Lung (tissue), 12 donors: ENCODE data around the gene CBL. TPM values are rescaled to one million over a fixed set of nuclear protein-coding genes. Genes with fewer than 3 reads are reported as not detected.

Experiments used
- ATAC-seq: fragments of 200-7000 bp; cut with Tn5 transposase; one replicate; pipeline ENCODE4 v1.9.1; 2020; ENCODE audit warnings: moderate number of reproducible peaks; ENCODE audit not compliant: insufficient read depth, low FRiP score
- DNase-seq, 3 donors: peaks; one replicate each; pipeline ENCODE4 v3.0.0-alpha.2; 2013 to 2017
- H3K27ac ChIP-seq, 2 donors: one replicate each; pipeline ENCODE4 v1.5.1; 2013; ENCODE audit warnings: mild to moderate bottlenecking in 2 of 2, moderate library complexity in 2 of 2, control low read depth in 1 of 2, inconsistent platforms in 1 of 2, low read depth in 1 of 2, low read length in 1 of 2
- H3K27me3 ChIP-seq, 3 donors: one replicate each; pipeline ENCODE4 v1.5.1; 2013; ENCODE audit warnings: low read length in 2 of 3; ENCODE audit not compliant: control insufficient read depth in 3 of 3, insufficient read depth in 3 of 3
- H3K36me3 ChIP-seq, 4 donors: one replicate each; pipeline ENCODE4 v1.5.1; 2013; ENCODE audit warnings: low read length in 4 of 4, mild to moderate bottlenecking in 1 of 4, moderate library complexity in 1 of 4; ENCODE audit not compliant: control insufficient read depth in 4 of 4, insufficient read depth in 4 of 4
- H3K4me1 ChIP-seq, 5 donors: one replicate each; pipeline ENCODE4 v1.5.1; 2013; ENCODE audit warnings: low read length in 5 of 5, mild to moderate bottlenecking in 2 of 5, moderate library complexity in 1 of 5; ENCODE audit not compliant: control insufficient read depth in 5 of 5, insufficient read depth in 5 of 5
- H3K4me3 ChIP-seq: one replicate; pipeline ENCODE4 v1.5.1; 2013; ENCODE audit warnings: mild to moderate bottlenecking, control low read depth, moderate library complexity
- H3K9ac ChIP-seq, 2 donors: one replicate each; pipeline ENCODE4 v1.5.1; 2013; ENCODE audit warnings: low read length in 2 of 2, control low read depth in 1 of 2; ENCODE audit not compliant: insufficient read depth in 1 of 2
- H3K9me3 ChIP-seq, 4 donors: one replicate each; pipeline ENCODE4 v1.5.1; 2013; ENCODE audit warnings: low read length in 3 of 4, mild to moderate bottlenecking in 1 of 4, moderate library complexity in 1 of 4; ENCODE audit not compliant: control insufficient read depth in 4 of 4, insufficient read depth in 3 of 4
- CTCF ChIP-seq: IDR thresholded peaks from 2 replicates; pipeline ENCODE4 v1.5.1; 2012; ENCODE audit warnings: mild to moderate bottlenecking; ENCODE audit errors: control extremely low read depth, extremely low read depth
- WGBS, 2 donors: extraction: QIAGEN DNeasy Blood & Tissue Kit; methylation state at CpG; one replicate each; pipeline ENCODE4 v1.1.7; 2013; 5-methylcytosine and 5-hydroxymethylcytosine counted together
- polyA plus RNA-seq, 2 donors: library from polyadenylated mRNA; stranded (reverse); fragments of 200-250 nt; gene quantifications; one replicate each; pipeline ENCODE4 v1.2.1, GENCODE V29; 2013
- total RNA-seq, 2 donors: library from RNA; depleted of rRNA in 1 of 2; stranded (reverse); fragments of >200 nt in 1 of 2; gene quantifications; one replicate each; pipeline ENCODE4 v1.2.1, GENCODE V29; 2014 to 2021
- donor health status: control.
- donor health status: control.
- donor health status: Bipolar disorder and iron deficiency.
- donor health status: healthy.
- donor health status: DM: yes; HTN: yes; CAD: no.

The CBL gene
- total and polyA plus RNA-seq, 4 donors = 8.7 to 25.1 (median 16.1) TPM

- Histone ChIP-seq H3K9me3 (no peaks in the 10 kb centered on the region), H3K27ac (no peak overlapping the region), H3K36me3 (no peaks in the 10 kb centered on the region), H3K27me3 (no peaks in the 10 kb centered on the region), H3K9ac (no peak overlapping the region), H3K4me3 (no peak overlapping the region), H3K4me1 (peaks cover 0 to 32% (median 4%) of the 10 kb centered on the region in 5 donors)
- DNase-seq (peak; percentile 51 to 89 (median 82)), ATAC-seq (no peak)
- WGBS, 2 donors = 70 to 75% methylated on average over 2 of the region's 2 CpGs
- TF ChIP-seq CTCF = no peak
These were observed 123.2 kb downstream of the CBL start for GRCh38 chr11:119329320-119329719.

GRCh38 chr11:119330237-119330636 is 124.1 kb downstream of the CBL start:
- no peaks in the 10 kb centered on the region for H3K9me3 ChIP-seq
- peaks cover 0 to 38% (median 8%) of the 10 kb centered on the region in 5 donors for H3K4me1 ChIP-seq
- no peak for DNase-seq
- 35 to 42% methylated on average over 1 of the region's 1 CpG for WGBS, 2 donors
- H3K27me3 ChIP-seq = no peaks in the 10 kb centered on the region
- H3K36me3 ChIP-seq = no peaks in the 10 kb centered on the region
- no peak for TF ChIP-seq CTCF
- no peak overlapping the region for H3K9ac ChIP-seq
- H3K27ac ChIP-seq = no peak overlapping the region
- H3K4me3 ChIP-seq = no peak overlapping the region
- no peak for ATAC-seq

- peaks cover 0 to 7% (median 3%) of the 10 kb centered on the region in 4 donors for H3K36me3 ChIP-seq
- H3K4me3 ChIP-seq = no peak overlapping the region
- WGBS, 2 donors = 74 to 88% methylated on average over 4 of the region's 4 CpGs
- DNase-seq (peak in 2 of 3 donors; percentile 40 to 43), ATAC-seq (no peak)
- H3K4me1 ChIP-seq = peaks cover 0 to 54% (median 14%) of the 10 kb centered on the region in 5 donors
- no peaks in the 10 kb centered on the region for H3K9me3 ChIP-seq
- H3K9ac ChIP-seq = no peak overlapping the region
- no peak overlapping the region for H3K27ac ChIP-seq
- no peaks in the 10 kb centered on the region for H3K27me3 ChIP-seq
- no peak for TF ChIP-seq CTCF
These were observed 126.1 kb downstream of the CBL start for GRCh38 chr11:119332111-119332765.
